T1000 (cell line): ENCODE data around the gene SPRED2.

Source experiments
- DNase-seq: peaks from one replicate; lab custom pipeline; 2025; ENCODE audit warnings: mixed read lengths; lab: John Stamatoyannopoulos, UW

Gene SPRED2

GRCh38 chr2:65415091-65415490, 17.3 kb downstream of the SPRED2 start:
- no peak for DNase-seq

GRCh38 chr2:65413610-65414009, 18.8 kb downstream of the SPRED2 start:
- DNase-seq = no peak

GRCh38 chr2:65413106-65413505, 19.3 kb downstream of the SPRED2 start:
- no peak for DNase-seq

GRCh38 chr2:65411056-65411795, 21.2 kb downstream of the SPRED2 start:
- DNase-seq = no peak

- DNase-seq = no peak
Measured at GRCh38 chr2:65409045-65409444, 23.4 kb downstream of the SPRED2 start.

- DNase-seq = no peak
Measured at GRCh38 chr2:65407240-65407639, 25.2 kb downstream of the SPRED2 start.

- DNase-seq = no peak
Measured at GRCh38 chr2:65404988-65405697, 27.3 kb downstream of the SPRED2 start.

- DNase-seq = no peak
Measured at GRCh38 chr2:65403529-65403915, 28.9 kb downstream of the SPRED2 start.

GRCh38 chr2:65402780-65403528, 29.4 kb downstream of the SPRED2 start:
- DNase-seq = no peak

- no peak for DNase-seq
Measured at GRCh38 chr2:65402323-65402722, 30.1 kb downstream of the SPRED2 start.

GRCh38 chr2:65397122-65397521, 35.3 kb downstream of the SPRED2 start:
- no peak for DNase-seq

GRCh38 chr2:65396348-65397026, 35.9 kb downstream of the SPRED2 start:
- no peak for DNase-seq

- no peak for DNase-seq
Measured at GRCh38 chr2:65395621-65396347, 36.6 kb downstream of the SPRED2 start.

GRCh38 chr2:65393743-65394422, 38.5 kb downstream of the SPRED2 start:
- no peak for DNase-seq

- no peak for DNase-seq
Measured at GRCh38 chr2:65393046-65393445, 39.4 kb downstream of the SPRED2 start.

- DNase-seq = no peak
Measured at GRCh38 chr2:65392609-65393008, 39.8 kb downstream of the SPRED2 start.

- DNase-seq = no peak
Measured at GRCh38 chr2:65390134-65390533, 42.3 kb downstream of the SPRED2 start.

GRCh38 chr2:65389476-65389875, 42.9 kb downstream of the SPRED2 start:
- no peak for DNase-seq

GRCh38 chr2:65388596-65389390, 43.6 kb downstream of the SPRED2 start:
- no peak for DNase-seq

GRCh38 chr2:65388051-65388531, 44.3 kb downstream of the SPRED2 start:
- no peak for DNase-seq
